Hepatocyte (in vitro differentiated cells): ENCODE data around the gene SH3BGRL2.

Experiments used
- CTCF ChIP-seq: fragments of 200-600 bp; sonication (generic); IDR thresholded peaks from 2 replicates; pipeline ENCODE4 v1.5.1; 2016; ENCODE audit warnings: antibody characterized with exemption, mild to moderate bottlenecking; ENCODE audit not compliant: poor library complexity
- EZH2 ChIP-seq: fragments of 200-600 bp; sonication (generic); IDR thresholded peaks from 2 replicates; pipeline ENCODE4 v1.6.1; 2016; ENCODE audit warnings: antibody characterized with exemption, mild to moderate bottlenecking, borderline replicate concordance
- EZH2phosphoT487 ChIP-seq: fragments of 200-600 bp; sonication (generic); IDR thresholded peaks from one replicate; pipeline ENCODE4 v1.6.1; 2018; ENCODE audit warnings: antibody characterized with exemption, mild to moderate bottlenecking, low read depth, moderate library complexity; ENCODE audit not compliant: unreplicated experiment, severe bottlenecking

DNA sequence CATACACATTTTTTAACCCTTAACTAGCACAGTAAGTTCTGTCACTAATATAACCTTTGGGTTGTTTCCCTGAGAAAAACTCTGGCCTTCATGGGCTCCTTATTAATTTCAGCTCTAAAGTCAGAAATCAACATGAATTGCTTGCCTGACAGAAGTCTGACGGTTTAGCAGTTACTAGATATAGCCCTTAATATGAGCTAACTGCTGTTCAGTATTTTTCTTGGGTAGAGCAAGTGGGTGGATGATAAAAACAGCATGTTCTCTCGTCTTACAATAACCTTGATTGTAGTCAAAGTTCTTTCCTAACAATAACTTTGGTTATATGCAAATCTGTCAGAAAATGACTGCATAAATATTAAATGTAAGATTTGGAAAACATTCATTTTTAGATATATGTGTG, 81.0 kb downstream of the SH3BGRL2 start:
- TF ChIP-seq EZH2, result no peak
- TF ChIP-seq CTCF, result no peak
- no peak for TF ChIP-seq EZH2phosphoT487
